NCI-H446 (cell line): Measurements from ENCODE around the gene MINDY4.

Experiments
- DNase-seq, 2 experiments: peaks; one replicate each; lab custom pipeline; 2025; lab: John Stamatoyannopoulos, UW

Gene MINDY4

DNA sequence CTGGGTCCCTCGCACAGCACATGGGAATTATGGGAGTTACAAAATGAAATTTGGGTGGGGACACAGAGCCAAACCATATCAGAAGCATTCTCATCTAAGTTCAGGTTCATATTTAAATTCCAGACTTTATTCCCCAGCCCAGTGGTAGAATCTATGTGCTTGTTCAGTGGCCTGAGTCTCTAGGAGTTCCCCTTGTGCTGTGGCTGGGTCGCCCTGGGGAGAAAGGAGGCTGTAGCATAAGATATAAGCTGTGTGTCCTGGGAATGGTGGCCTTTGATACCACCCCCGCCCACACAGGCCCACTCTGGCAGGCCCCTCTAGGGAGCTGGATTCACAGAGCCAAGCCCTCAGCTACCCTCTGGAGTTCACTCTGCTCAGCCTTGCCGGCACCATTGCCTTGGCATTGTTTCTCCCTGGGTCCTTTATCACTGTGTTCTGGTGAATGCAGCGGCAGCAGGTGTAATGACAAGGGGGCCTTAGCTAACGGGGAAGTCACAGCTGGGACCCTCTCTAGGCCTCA lies 64.2 kb downstream of the MINDY4 start:
- no peak for DNase-seq

DNA sequence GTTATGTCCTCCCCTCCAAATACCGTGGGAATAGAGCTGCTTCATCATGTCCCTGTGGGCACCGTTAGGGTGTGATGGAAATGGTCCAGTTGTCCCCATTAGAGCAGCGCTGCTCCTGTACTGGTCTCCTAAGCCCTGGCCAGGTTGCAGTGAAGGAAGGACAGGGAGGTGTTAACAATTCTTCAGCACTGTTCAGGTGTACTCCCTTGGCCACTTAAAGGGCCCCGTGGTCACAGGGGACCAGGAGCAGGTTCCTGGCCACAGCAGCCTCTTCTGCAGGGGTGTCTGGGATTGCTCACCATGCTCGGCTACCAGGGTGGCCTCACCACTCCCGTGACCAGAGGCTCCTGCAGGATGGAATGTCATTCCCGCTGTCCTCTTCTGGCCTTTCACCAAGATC lies 65.8 kb downstream of the MINDY4 start:
- no peak for DNase-seq

DNA sequence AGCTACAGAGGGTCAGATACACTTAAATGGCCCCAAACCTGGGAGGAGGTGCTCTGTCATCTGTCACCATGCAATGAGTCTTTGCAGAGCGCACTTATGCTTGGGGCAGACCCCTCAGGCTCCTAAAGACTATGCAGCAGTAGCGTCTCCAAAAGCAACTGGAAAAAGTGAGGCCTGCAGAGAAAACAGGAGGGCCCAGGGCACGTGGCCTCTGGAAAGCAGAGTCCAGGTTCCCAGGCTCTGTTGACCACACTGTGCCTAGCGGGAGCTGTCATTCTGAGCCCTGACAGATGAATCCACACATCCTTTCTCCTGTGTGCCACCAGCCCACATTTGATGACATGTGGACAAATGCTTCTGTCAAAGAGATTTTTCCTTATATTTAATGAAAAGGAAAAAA lies 66.4 kb downstream of the MINDY4 start:
- DNase-seq = no peak

DNA sequence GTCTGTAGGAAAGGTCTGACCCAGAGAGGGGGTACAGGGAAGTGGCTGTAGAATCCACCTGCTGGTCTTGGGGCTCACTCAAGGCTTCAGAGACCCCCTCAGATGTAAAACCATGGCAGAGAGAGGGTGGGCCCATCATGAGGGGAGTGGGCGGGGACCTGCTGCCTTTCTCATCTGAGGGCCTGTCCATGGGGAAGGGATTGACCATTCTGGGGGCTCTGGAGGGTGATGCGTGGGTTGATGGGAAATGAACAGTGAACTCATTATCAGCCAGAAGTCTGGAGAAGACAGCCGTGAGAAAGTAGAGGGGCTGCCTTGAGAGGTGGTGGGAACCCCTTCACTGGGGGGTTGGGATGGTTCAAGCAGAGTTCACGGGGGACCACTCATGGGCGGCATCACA lies 66.8 kb downstream of the MINDY4 start:
- no peak for DNase-seq

DNA sequence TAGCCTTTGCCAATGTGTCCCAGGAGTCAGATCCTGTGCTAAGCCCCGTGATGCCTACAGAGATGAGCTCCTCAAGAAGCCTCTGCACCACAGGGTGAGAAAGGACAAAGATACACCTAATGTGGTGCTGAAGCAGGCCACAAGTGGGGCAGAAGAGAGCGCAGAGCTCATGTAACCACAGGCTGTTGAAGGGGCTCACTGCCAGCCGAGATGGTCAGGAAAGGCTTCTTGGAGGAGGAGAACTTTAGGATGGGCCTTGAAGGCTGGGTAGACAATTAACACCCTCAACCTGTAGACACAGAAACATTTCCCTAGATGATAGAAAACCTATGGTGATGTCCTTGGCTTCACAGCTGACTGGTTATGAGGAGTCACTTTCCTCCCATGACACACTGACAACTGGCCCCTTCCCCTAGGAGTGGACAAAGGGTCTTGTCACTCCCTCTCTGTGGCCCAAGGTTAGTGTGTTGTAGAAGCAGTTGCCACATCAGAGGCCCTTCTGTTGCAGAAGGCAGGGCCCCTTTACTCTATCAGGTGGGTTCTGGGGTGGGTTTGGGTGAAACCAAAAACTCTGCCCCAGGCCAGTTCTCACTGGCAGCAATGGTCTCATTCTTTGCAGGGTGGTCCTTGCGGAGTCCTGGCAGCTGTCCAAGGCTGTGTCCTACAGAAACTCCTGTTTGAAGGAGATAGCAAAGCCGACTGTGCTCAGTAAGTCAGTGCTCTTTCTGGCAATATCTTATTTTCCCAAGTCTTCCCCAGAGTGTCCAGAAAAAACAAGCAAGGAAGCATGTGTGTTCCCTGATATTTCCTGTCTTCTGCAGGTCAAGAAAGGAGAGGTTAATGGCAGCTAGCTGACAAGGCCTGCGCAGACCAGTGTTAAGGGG lies 69.2 kb downstream of the MINDY4 start:
- DNase-seq = no peak

DNA sequence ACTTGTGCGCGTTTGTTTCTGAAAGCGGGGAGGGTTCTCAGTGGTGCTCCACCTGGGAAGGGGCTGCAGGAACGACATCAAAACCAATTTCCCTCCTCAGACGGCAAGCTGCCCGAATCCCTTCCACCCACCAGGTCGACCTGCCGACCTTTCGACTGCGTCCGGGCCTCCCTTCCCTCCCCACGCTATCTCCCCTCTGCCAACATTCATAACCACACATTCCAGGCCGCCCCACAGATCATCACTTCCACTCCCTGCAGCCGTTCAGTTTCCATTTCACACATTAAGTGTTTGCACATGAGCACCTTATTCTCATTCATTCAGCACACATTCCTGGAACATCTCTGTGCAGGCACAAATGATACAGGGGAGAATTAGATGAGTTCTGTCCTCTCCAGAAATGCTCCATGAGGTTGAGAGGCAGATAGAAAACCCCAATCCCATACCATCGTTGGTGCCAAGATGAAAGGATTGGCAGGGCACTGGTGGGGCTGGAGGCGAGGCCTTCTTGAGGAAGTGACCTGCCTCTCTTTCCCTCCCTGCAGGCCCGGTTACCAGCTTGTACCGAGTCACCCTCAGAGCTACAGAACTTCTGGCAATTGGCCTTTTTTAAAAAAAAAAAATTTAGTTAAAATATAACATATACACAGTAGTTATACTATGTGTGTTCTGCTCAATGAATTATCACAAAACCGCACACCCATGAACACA lies 70.0 kb downstream of the MINDY4 start:
- no peak for DNase-seq

DNA sequence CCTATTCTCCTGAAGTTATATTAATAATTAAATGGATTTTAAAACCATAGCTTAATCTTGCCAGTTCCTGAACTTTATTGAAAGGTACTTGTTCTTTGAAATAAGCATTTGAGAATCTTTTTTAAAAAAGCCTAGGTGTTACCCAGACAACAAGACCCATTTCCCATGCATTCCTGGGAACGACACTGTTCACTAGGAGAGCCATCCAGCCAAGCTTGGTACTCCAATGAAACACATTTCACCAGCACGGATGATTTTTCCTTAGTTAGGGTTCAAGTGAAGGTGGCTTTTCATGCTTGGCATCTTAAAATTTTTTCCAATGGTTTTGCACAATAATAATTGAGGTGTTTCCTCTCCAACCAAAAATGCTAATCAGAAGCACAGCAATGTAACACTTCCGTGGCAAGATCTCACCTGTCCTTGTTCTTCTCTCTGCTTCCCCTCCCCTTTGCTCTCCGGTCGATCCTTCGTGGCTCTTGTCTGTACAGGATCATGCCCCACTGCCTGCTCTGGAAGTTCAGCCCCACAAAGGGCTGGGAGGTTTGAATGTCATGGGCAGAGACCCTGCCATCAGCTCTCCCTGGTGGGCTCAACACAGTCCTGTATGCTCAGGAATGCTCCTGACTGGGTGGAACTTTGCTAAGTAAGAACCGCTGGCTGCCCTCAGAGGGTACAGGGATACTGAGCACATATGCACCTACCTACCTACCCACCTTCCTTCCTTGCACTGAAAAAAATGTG lies 70.8 kb downstream of the MINDY4 start:
- no peak for DNase-seq

DNA sequence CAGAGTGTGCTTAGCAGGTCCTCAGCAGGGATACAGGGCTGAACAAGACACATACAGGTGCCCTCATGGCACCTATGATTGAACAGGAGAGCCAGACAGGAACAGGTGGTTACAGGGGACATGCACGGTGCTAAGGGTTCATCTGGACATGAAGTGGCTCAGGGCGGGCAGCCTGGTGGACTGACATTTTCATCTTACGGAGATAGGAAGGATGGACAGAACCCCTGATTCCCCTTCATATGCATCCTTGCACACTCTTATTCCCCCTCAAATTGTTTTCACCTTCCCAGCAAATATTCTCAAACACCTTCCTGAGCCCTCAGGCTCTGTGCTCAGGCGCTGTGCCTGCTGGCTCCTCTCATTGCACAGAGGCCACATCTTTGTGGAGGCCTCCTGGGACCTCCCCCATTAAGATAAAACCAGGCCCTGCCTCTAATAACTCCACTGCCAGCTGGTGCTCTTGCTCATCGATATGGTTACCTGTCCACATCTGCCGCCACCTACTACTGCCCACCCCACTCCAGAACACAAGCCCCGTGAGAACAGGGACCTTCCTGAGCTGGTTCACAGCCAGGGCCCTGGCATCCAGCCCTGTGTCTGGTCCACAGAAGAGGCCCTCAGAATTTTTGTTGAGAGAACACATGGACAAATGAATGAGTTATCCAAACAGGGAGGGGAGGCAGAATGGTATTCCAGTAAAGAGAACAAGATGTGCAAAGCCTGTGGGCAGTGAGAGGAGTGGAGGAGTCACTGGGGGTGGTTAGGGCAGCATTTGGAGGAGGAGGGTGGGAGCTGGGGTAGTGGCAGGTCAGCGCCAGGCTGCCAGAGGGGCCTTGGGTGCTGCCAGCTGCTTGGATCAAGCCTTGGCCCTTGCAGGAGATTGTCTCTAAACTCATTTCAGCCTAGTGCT lies 71.6 kb downstream of the MINDY4 start:
- peak in 1 of 2 experiments; percentile 6 for DNase-seq

DNA sequence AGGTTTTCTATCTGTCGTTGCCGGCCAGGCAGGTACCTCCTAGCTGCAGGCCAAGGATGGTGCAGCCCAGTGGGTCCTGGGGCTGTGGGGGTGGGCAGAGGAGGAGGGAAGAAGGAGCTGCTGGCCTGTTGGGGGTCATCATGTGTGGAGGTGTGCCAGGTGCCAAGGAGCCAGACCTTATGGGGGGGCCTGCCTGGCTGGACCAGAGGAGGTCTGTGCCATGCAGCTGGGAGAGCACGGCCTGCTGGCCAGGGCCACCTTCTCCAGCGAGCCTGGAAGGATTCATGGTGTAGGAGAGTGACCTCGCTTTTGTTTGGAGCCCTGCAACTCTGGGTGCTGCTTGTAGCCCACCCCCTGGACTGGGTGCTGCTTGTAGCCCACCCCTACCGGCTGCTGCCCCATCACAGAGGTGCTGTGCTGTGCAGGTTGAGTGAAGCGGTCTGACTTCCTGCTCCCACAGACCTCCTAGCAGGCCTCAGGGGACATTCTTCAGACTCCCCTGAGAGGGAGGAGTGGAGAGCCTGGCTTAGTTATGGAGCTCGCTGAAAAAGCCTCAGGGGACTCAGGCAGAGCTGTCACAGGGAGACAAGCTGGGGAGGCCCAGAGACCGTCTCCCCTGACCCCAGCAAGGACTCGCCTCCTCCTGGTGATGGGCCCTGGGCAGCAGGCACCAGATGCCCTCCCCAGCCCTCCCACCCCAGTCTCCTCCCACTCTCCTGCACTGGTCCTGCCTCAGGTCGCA lies 72.7 kb downstream of the MINDY4 start:
- no peak for DNase-seq

DNA sequence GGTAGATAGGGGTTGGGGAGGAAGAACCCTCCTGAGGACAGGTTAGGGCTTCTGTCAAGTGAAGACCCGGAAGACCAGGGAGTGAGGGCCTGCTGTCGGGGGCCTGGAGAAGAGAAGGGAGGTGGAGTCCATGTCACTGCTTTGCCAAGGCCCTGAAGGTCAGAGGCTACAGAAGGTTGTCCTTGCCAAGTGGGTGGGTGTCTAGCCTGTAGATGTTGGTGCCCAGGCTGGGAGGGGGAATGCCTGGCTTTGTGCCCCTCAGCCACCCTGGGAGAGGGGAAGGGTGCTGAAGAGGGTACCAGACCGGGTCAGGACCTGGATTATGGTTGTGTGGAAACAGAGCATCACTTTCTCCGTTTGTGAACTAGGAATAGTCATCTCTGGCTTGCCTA lies 73.3 kb downstream of the MINDY4 start:
- no peak for DNase-seq

DNA sequence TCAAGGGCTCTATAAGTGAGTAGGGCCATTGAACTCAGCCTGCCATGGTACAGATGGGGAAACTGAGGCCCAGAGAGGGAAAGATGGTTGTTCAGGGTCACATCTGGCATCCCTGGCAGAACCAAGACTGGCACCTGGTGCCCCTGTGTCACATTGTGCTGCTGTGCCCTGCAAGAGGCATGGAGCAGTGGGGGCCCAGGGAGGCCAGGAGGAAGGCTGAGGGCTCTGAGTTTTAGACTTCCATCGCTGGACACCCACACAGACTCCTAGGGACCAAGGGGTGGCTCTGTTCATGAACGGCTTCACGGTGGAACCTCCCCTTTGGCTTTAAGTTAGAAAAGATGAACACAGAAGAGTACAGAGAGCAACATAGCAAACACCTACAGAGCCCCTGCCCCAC lies 73.7 kb downstream of the MINDY4 start:
- DNase-seq = no peak

DNA sequence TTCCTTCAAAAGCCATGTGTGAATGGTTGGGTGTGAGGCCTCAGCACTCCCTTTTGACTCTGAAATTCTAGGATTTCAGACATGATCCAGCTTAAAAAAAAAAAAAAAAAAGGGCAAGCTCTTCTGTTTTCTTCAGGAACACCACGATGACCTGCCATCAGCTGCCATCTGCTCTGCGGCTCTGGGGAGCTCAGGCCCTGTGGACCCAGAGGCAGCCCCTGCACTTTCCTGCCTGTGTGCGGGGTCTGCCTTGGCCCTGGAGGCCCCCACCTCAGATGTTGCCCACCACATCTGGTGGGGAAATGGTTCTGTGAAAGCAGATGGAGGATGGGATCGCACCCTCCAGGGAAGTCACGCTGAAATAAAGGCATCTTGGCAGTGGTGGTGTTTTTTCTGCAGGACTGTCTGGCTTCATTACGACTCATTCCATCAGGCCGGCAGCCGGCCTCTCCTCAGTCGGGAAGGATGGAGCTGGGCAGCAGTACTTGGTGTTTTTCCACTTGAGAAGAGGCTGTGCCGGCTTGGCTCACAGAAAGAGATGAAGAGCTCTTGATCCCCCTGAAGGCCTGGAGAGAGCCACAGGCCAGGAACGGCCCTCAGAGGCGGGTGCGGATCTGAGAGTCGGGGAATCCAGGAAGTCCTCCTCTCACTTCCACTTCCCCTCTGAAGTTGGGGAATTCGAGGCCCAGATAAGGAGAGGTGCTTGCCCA lies 74.4 kb downstream of the MINDY4 start:
- DNase-seq = peak; percentile 14 to 76

DNA sequence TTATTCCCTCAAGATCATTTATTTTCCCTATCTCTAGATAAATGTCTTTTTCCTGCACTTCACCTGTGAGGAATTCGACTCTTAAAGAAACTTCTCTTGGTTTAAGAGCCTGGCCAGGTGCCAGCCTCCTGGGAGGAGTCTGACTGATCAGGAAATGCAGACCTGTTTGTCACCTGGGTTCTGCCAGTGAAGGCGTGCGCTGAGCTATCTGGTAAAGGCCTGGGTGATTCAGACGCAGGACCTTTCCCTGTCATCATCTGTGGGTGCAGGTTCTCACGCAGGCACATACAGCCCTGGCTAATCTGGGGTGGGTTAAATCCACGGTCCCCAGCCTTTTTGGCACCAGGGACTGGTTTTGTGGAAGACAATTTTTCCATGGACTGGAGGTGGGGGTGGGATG lies 75.2 kb downstream of the MINDY4 start:
- no peak for DNase-seq

DNA sequence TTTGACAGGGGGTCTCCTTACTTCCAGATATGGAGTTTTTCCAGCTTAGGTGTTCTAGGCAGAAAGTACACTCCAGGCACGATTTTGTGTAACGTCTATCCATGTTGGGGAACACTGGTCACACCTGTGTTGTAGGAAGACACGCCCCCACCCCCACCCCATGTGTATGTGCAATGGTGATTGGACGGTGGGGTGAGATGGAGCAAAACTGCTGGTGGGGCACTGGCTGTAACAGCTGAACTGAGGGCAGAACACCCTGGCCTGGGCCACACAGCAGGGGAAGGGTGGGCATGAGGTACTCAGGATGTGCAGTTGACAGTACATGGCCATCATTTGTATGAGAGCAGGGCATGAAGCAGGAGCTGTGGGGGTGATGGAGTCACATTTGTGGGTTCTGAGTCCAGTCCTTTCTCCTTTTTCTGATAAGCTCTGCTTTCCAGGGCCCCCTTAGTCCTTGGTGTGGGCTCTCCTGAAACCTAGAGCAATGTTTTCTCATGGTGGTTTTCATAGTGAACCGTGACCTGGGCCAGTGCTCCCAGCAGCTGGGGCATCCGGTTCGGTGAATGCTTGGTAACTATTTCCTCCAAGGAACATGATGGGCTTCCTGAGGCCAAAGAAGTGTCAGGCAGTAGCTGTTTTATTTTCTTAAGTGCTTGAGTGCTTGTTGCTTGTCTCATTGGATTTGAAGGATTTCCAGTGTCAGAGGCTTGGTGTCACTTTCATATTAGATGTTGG lies 77.1 kb downstream of the MINDY4 start:
- DNase-seq = no peak

DNA sequence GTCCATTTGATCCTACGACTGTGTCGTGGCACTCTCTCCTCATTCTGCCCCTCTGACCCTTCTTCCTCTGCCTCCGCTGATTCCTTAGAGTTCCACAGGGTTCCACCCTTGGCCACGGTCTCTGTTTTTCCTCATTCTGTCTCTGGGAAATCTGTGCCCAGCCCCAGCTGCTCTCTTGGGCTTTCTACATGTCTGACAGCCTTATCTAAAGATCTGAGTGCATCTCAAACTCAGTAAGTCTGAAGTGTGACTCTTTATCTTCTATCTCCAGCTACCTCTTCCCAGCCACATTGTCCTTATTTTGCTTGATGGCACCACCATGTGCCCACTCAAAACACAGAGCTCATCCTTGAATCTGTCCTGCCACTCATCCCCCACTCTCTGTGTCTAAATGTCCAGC lies 78.3 kb downstream of the MINDY4 start:
- no peak for DNase-seq

DNA sequence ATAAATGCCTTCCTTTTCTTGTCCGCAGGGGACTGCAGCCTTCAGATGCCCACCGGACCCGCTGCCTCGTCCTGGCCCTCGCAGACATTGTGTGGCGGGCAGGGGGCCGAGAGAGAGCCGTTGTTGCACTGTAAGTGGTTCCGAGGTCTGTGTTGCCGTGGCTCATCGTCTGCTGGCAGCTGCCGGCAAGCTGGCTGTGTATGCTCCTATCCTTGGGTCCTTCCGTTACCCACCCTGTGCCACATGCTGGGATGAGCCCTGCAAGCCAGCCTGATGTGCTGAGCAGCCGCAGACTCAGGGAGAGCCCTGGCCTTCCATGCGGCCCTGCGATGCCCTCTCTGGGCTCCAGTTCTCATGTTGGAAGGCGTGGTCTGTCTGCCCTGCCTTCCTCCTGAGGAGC lies 79.2 kb downstream of the MINDY4 start:
- no peak for DNase-seq

DNA sequence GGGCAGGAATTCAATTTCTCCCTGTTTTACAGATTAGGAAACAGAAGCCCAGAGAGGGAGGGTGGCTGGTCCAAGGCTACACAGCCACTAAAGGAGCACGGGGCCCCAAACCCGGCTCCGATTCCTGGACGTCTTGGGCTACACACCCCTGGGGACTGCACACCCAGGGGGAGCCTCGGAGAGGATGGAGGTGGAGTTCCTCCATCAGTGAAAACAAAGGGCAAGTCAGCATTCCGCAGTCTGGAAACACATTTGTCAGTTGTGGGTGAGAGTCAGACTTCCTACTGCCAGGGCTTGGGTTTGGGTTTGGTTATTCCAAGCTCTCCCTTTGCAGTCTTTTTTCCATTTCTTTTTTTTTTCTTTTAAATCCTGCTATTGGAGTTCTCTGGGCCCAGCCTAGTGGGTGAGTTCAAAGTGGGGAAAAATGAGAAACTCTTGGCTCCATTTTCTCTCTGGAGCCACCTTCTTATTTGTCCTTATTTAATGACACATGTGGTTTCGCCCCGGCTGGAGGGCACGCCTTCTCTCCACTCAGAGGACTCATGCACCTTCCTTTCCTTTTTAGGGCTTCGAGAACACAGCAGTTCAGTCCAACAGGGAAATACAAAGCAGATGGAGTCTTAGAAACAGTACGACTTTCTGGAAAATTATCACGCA lies 80.6 kb downstream of the MINDY4 start:
- no peak for DNase-seq

DNA sequence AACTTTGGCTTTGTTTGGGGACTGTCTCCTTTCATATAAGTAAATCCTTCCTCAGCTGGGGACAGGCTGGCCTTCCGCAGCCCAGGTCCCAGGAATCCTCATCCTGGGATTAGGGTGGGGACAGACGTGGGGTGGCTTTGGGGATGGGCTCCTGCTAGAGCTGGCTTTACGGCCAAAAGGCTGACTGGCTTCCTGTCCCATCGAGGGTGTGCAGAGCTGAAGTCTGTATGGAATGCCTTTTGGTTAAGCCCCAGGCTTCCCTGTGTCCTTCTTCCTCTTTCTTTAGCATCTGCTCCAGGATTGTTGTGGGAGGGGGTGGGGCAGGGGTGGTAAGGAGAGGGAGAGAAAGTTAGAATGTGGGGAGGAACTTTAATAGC lies 81.1 kb downstream of the MINDY4 start:
- no peak for DNase-seq

DNA sequence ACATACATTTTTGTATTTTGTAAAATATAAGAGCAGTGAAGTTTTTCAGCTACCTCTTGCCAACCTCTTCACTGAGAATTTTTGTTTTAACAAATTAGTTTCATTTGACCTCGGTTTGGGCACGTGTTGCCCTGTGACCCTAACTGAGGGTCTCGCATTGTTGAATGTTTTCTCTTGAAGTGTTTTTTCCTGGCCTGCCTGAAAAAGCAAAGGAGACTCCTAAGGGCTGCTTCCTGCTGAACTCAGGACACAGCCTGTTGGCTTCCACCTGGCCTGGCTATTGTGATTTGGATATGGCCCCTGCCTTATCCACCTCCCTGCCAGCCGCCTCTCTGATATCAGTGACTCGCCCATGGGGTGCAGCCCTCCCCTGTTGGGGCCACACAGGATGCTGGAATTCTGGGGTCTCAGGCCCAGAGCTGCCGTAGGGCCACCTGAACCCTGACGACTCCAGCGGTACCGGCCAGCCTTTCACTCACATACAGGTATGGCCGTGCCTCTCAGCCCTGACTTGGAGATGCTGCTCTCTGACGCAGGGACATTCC lies 81.6 kb downstream of the MINDY4 start:
- no peak for DNase-seq
